Measurements from ENCODE around the gene LRMDA. TPM values are rescaled to one million over a fixed set of nuclear protein-coding genes. Genes with fewer than 3 reads are reported as not detected.

Gene LRMDA
- total RNA-seq, 1 experiment from 2014 or later, result not detected

- no peak overlapping the region for H3K27ac ChIP-seq (ENCODE audit: low read length)
- no peak overlapping the region for H2AFZ ChIP-seq (ENCODE audit: low read length)
- H3K36me3 ChIP-seq (ENCODE audit: insufficient read depth, low read length), result no peaks in the 10 kb centered on the region
- no peak for DNase-seq
- H3K27me3 ChIP-seq (ENCODE audit: low read length), result no peaks in the 10 kb centered on the region
- no peaks in the 10 kb centered on the region for H4K20me1 ChIP-seq (ENCODE audit: insufficient read depth, low read depth, low read length)
- H3K4me2 ChIP-seq (ENCODE audit: low read depth, low read length, poor library complexity, severe bottlenecking), result no peak overlapping the region
- no peaks in the 10 kb centered on the region for H3K9me2 ChIP-seq (replicated peaks; ENCODE audit: insufficient read depth, low read length)
- no peak overlapping the region for H3K4me3 ChIP-seq (ENCODE audit: low read length)
- no peak overlapping the region for H3K9ac ChIP-seq (ENCODE audit: low read length)
- no peaks in the 10 kb centered on the region for H3K9me3 ChIP-seq (ENCODE audit: low read length)
- H3K4me1 ChIP-seq (ENCODE audit: low read length), result no peaks in the 10 kb centered on the region
- H3K79me2 ChIP-seq (ENCODE audit: low read length), result no peaks in the 10 kb centered on the region
Measured at GRCh38 chr10:76000550-76000949, 569.1 kb downstream of the LRMDA start.

DNA sequence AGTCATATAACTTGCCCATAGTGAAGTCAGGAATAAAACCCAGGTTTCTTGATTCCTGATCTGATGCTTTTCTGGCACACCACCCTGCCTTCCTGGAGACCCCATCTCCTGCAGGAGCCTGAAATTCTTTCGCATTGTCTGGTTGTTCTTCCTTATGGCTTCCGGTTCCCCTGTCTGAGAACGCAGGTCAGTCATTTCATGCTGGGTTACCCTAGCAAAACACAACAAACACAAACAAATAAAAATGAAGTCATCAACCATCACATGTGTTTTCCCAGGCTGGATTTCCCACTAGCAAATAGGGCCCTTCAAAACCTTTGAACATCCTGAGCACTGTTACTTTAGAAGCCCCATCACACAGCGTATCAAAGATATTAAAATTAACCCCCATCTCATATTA is 569.6 kb downstream of the LRMDA start:
- no peak overlapping the region for H3K27ac ChIP-seq (ENCODE audit: low read length)
- no peak overlapping the region for H3K4me2 ChIP-seq (ENCODE audit: low read depth, low read length, poor library complexity, severe bottlenecking)
- DNase-seq, result no peak
- no peaks in the 10 kb centered on the region for H3K27me3 ChIP-seq (ENCODE audit: low read length)
- H2AFZ ChIP-seq (ENCODE audit: low read length), result no peak overlapping the region
- H3K9ac ChIP-seq (ENCODE audit: low read length), result no peak overlapping the region
- no peaks in the 10 kb centered on the region for H3K36me3 ChIP-seq (ENCODE audit: insufficient read depth, low read length)
- H3K9me3 ChIP-seq (ENCODE audit: low read length), result no peaks in the 10 kb centered on the region
- H4K20me1 ChIP-seq (ENCODE audit: insufficient read depth, low read depth, low read length), result no peaks in the 10 kb centered on the region
- no peaks in the 10 kb centered on the region for H3K79me2 ChIP-seq (ENCODE audit: low read length)
- no peak overlapping the region for H3K4me3 ChIP-seq (ENCODE audit: low read length)
- no peaks in the 10 kb centered on the region for H3K4me1 ChIP-seq (ENCODE audit: low read length)
- no peaks in the 10 kb centered on the region for H3K9me2 ChIP-seq (replicated peaks; ENCODE audit: insufficient read depth, low read length)

DNA sequence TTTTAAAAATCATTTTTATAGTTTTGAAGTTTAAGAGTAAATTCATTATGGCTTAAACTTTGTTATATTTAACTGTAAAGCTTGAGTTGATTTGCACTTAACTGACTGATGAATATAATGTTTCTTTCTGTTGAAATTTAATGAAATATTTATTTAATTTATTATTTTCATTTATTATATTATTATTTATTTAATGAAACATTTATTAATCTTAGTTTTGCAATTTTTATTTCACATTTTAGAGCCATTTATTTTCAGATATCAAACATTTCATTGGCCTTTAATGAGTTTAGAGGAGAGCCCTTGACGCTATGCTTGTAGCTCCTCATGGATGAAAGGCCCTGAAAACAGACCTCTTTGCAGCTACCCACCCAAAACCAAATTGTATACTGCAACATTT is 570.0 kb downstream of the LRMDA start:
- H3K4me3 ChIP-seq (ENCODE audit: low read length), result no peak overlapping the region
- H3K27ac ChIP-seq (ENCODE audit: low read length), result no peak overlapping the region
- no peak overlapping the region for H2AFZ ChIP-seq (ENCODE audit: low read length)
- DNase-seq, result no peak
- H3K27me3 ChIP-seq (ENCODE audit: low read length), result no peaks in the 10 kb centered on the region
- no peaks in the 10 kb centered on the region for H3K79me2 ChIP-seq (ENCODE audit: low read length)
- H3K9me3 ChIP-seq (ENCODE audit: low read length), result no peaks in the 10 kb centered on the region
- H3K9me2 ChIP-seq (replicated peaks; ENCODE audit: insufficient read depth, low read length), result no peaks in the 10 kb centered on the region
- H3K4me2 ChIP-seq (ENCODE audit: low read depth, low read length, poor library complexity, severe bottlenecking), result no peak overlapping the region
- no peaks in the 10 kb centered on the region for H3K36me3 ChIP-seq (ENCODE audit: insufficient read depth, low read length)
- no peaks in the 10 kb centered on the region for H4K20me1 ChIP-seq (ENCODE audit: insufficient read depth, low read depth, low read length)
- H3K9ac ChIP-seq (ENCODE audit: low read length), result no peak overlapping the region
- no peaks in the 10 kb centered on the region for H3K4me1 ChIP-seq (ENCODE audit: low read length)

GRCh38 chr10:76002262-76002854 is 570.9 kb downstream of the LRMDA start:
- no peaks in the 10 kb centered on the region for H4K20me1 ChIP-seq (ENCODE audit: insufficient read depth, low read depth, low read length)
- H3K36me3 ChIP-seq (ENCODE audit: insufficient read depth, low read length), result no peaks in the 10 kb centered on the region
- H3K9ac ChIP-seq (ENCODE audit: low read length), result no peak overlapping the region
- DNase-seq, result no peak
- H2AFZ ChIP-seq (ENCODE audit: low read length), result no peak overlapping the region
- H3K9me3 ChIP-seq (ENCODE audit: low read length), result no peaks in the 10 kb centered on the region
- no peak overlapping the region for H3K4me3 ChIP-seq (ENCODE audit: low read length)
- H3K4me2 ChIP-seq (ENCODE audit: low read depth, low read length, poor library complexity, severe bottlenecking), result no peak overlapping the region
- H3K27me3 ChIP-seq (ENCODE audit: low read length), result no peaks in the 10 kb centered on the region
- no peaks in the 10 kb centered on the region for H3K79me2 ChIP-seq (ENCODE audit: low read length)
- H3K9me2 ChIP-seq (replicated peaks; ENCODE audit: insufficient read depth, low read length), result no peaks in the 10 kb centered on the region
- no peak overlapping the region for H3K27ac ChIP-seq (ENCODE audit: low read length)
- no peaks in the 10 kb centered on the region for H3K4me1 ChIP-seq (ENCODE audit: low read length)

GRCh38 chr10:76007667-76008181 is 576.3 kb downstream of the LRMDA start:
- no peaks in the 10 kb centered on the region for H3K4me1 ChIP-seq (ENCODE audit: low read length)

DNA sequence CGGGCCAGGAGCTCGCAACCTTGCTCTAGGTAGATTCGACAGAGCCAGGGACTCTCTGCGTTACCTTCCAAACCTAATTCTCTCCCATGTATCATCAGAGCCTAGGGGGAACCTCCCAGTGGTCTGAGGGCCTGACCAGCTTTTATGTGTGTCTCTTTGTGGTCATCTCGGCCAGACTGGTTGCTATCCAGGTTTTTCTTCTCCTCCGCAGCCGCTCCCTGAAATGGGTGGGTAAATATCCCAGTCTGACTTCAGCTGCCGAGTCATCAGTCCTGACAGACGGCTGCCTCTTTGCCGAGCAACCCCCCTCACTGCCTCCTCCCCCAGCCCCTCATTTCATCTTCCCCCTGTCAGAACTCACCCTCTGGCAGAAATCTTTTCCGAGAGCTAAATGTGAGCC is 578.1 kb downstream of the LRMDA start:
- no peaks in the 10 kb centered on the region for H3K36me3 ChIP-seq (ENCODE audit: insufficient read depth, low read length)
- H3K27ac ChIP-seq (ENCODE audit: low read length), result no peak overlapping the region
- no peaks in the 10 kb centered on the region for H3K27me3 ChIP-seq (ENCODE audit: low read length)
- H2AFZ ChIP-seq (ENCODE audit: low read length), result no peak overlapping the region
- H3K4me1 ChIP-seq (ENCODE audit: low read length), result no peaks in the 10 kb centered on the region
- no peaks in the 10 kb centered on the region for H3K9me3 ChIP-seq (ENCODE audit: low read length)
- H4K20me1 ChIP-seq (ENCODE audit: insufficient read depth, low read depth, low read length), result no peaks in the 10 kb centered on the region
- no peaks in the 10 kb centered on the region for H3K9me2 ChIP-seq (replicated peaks; ENCODE audit: insufficient read depth, low read length)
- no peaks in the 10 kb centered on the region for H3K79me2 ChIP-seq (ENCODE audit: low read length)
- H3K4me3 ChIP-seq (ENCODE audit: low read length), result no peak overlapping the region
- DNase-seq, result no peak
- H3K9ac ChIP-seq (ENCODE audit: low read length), result no peak overlapping the region
- H3K4me2 ChIP-seq (ENCODE audit: low read depth, low read length, poor library complexity, severe bottlenecking), result no peak overlapping the region

More at GRCh38 chr10:76007667-76008181, 576.3 kb downstream of the LRMDA start:
- no peaks in the 10 kb centered on the region for H3K27me3 ChIP-seq (ENCODE audit: low read length)
- H2AFZ ChIP-seq (ENCODE audit: low read length), result no peak overlapping the region
- no peak overlapping the region for H3K4me2 ChIP-seq (ENCODE audit: low read depth, low read length, poor library complexity, severe bottlenecking)
- H3K9me2 ChIP-seq (replicated peaks; ENCODE audit: insufficient read depth, low read length), result no peaks in the 10 kb centered on the region
- H3K79me2 ChIP-seq (ENCODE audit: low read length), result no peaks in the 10 kb centered on the region
- H4K20me1 ChIP-seq (ENCODE audit: insufficient read depth, low read depth, low read length), result no peaks in the 10 kb centered on the region
- DNase-seq, result no peak
- H3K9ac ChIP-seq (ENCODE audit: low read length), result no peak overlapping the region
- H3K36me3 ChIP-seq (ENCODE audit: insufficient read depth, low read length), result no peaks in the 10 kb centered on the region
- H3K27ac ChIP-seq (ENCODE audit: low read length), result no peak overlapping the region
- H3K9me3 ChIP-seq (ENCODE audit: low read length), result no peaks in the 10 kb centered on the region
- H3K4me3 ChIP-seq (ENCODE audit: low read length), result no peak overlapping the region

- DNase-seq, result no peak
- H3K79me2 ChIP-seq (ENCODE audit: low read length), result no peaks in the 10 kb centered on the region
- H3K27ac ChIP-seq (ENCODE audit: low read length), result no peak overlapping the region
- no peaks in the 10 kb centered on the region for H3K36me3 ChIP-seq (ENCODE audit: insufficient read depth, low read length)
- no peak overlapping the region for H3K9ac ChIP-seq (ENCODE audit: low read length)
- H3K4me1 ChIP-seq (ENCODE audit: low read length), result no peaks in the 10 kb centered on the region
- H3K9me3 ChIP-seq (ENCODE audit: low read length), result no peaks in the 10 kb centered on the region
- H2AFZ ChIP-seq (ENCODE audit: low read length), result no peak overlapping the region
- H3K4me2 ChIP-seq (ENCODE audit: low read depth, low read length, poor library complexity, severe bottlenecking), result no peak overlapping the region
- H3K27me3 ChIP-seq (ENCODE audit: low read length), result no peaks in the 10 kb centered on the region
- no peaks in the 10 kb centered on the region for H4K20me1 ChIP-seq (ENCODE audit: insufficient read depth, low read depth, low read length)
- H3K4me3 ChIP-seq (ENCODE audit: low read length), result no peak overlapping the region
- no peaks in the 10 kb centered on the region for H3K9me2 ChIP-seq (replicated peaks; ENCODE audit: insufficient read depth, low read length)
Measured at GRCh38 chr10:76010703-76011102, 579.3 kb downstream of the LRMDA start.

DNA sequence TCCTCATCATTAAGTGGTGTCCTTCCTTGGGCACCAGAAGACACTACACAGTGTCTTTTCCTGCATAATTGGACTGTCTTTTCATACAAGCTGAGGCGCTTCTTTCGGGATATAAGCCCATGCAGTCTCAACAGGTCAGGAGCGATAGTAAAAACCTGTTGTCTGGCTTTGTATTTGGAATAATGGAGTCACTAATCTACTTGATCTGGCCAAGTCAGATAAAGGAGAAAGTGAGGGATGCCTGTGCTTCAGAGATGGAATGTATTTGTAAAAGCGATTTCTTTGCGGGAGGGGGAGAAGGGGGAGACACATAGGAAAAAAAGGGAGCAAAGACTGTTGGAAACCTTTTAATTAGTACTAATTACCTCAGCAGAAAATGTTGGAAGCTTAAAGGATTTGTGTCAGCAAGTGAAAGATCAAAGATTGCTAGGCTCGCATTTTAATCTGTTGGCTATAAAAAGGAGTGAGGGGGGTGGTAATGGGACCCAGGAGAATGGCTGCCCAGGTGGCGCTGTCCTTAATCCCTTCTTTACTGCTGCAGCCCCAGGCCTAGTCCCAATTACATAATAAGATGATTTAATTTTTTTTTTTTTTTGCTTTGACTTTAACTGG is 581.4 kb downstream of the LRMDA start:
- H2AFZ ChIP-seq (ENCODE audit: low read length), result no peak overlapping the region
- H3K9ac ChIP-seq (ENCODE audit: low read length), result no peak overlapping the region
- H3K27ac ChIP-seq (ENCODE audit: low read length), result no peak overlapping the region
- H3K27me3 ChIP-seq (ENCODE audit: low read length), result no peaks in the 10 kb centered on the region
- no peaks in the 10 kb centered on the region for H3K4me1 ChIP-seq (ENCODE audit: low read length)
- H3K4me2 ChIP-seq (ENCODE audit: low read depth, low read length, poor library complexity, severe bottlenecking), result no peak overlapping the region
- no peaks in the 10 kb centered on the region for H3K9me2 ChIP-seq (replicated peaks; ENCODE audit: insufficient read depth, low read length)
- no peaks in the 10 kb centered on the region for H4K20me1 ChIP-seq (ENCODE audit: insufficient read depth, low read depth, low read length)
- H3K4me3 ChIP-seq (ENCODE audit: low read length), result no peak overlapping the region
- no peaks in the 10 kb centered on the region for H3K9me3 ChIP-seq (ENCODE audit: low read length)
- H3K36me3 ChIP-seq (ENCODE audit: insufficient read depth, low read length), result no peaks in the 10 kb centered on the region
- no peak for DNase-seq
- H3K79me2 ChIP-seq (ENCODE audit: low read length), result no peaks in the 10 kb centered on the region
